K562 (cell line): Measurements from ENCODE around the gene GALNT18. TPM values are rescaled to one million over a fixed set of nuclear protein-coding genes. Genes with fewer than 3 reads are reported as not detected.

Source experiments
- ATAC-seq: fragments of 200-7000 bp; cut with Tn5 transposase; 3 replicates; pipeline ENCODE4 v1.9.1; 2020; ENCODE audit warnings: moderate library complexity
- BruUV-seq: library from RNA; stranded (reverse); fragments of 400-500 nt; replicated peaks from 2 replicates; lab custom pipeline; 2021; lab: Mats Ljungman, UMichigan
- CTCF ChIA-PET: fragments of 300-600 bp; formaldehyde crosslinking; extraction: SDS; loops from one replicate; lab custom pipeline; 2021; ENCODE audit warnings: low intra/inter-chr PET ratio; lab: Yijun Ruan, JAX
- POLR2A ChIA-PET: fragments of 300-600, 350-650 bp; sonication (Branson Sonifier 250); formaldehyde crosslinking; extraction: SDS; loops from one replicate; lab custom pipeline; 2021; ENCODE audit warnings: antibody characterized with exemption, inconsistent platforms; lab: Yijun Ruan, JAX
- DNase-seq, 4 experiments: peaks; one replicate each; pipeline versions ENCODE4 v3.0.0 to v3.0.0-alpha.2; 2011 to 2018; ENCODE audit warnings: low spot score in 3 of 4, mixed read lengths in 3 of 4; ENCODE audit errors: extremely low read depth in 1 of 4
- FAIRE-seq: peaks from 2 replicates; lab custom pipeline; 2011; peaks lifted over from hg19 to GRCh38; lab: Jason Lieb, UNC
- H2AFZ ChIP-seq: 2 replicates; pipeline ENCODE4 v1.6.0; 2011; ENCODE audit warnings: low read depth, low read length, control low read depth, inconsistent platforms
- H3K27ac ChIP-seq: fragments of 200-600 bp; 3 replicates; pipeline ENCODE4 v1.8.0; 2011; ENCODE audit warnings: low read depth, mild to moderate bottlenecking, control low read depth, inconsistent platforms, low read length, moderate library complexity, mixed read lengths; ENCODE audit errors: extremely low read depth
- H3K27me3 ChIP-seq, 2 experiments: fragments of 300-600 bp in 1 of 2; 2 replicates in 1 of 2; 3 replicates in 1 of 2; pipeline versions ENCODE4 v1.6.0 to v1.8.0; 2011; ENCODE audit warnings: inconsistent platforms in 2 of 2, low read length in 2 of 2, mild to moderate bottlenecking in 1 of 2, mixed read lengths in 1 of 2, moderate library complexity in 1 of 2; ENCODE audit not compliant: control insufficient read depth in 2 of 2, insufficient read depth in 2 of 2
- H3K36me3 ChIP-seq: fragments of 300-600 bp; 3 replicates; pipeline ENCODE4 v1.8.0; 2011; ENCODE audit warnings: mild to moderate bottlenecking, low read length, inconsistent platforms; ENCODE audit not compliant: control insufficient read depth, insufficient read depth
- H3K4me1 ChIP-seq, 2 experiments: fragments of 200-600 bp in 1 of 2; replicated peaks in 1 of 2; 2 replicates in 1 of 2; 3 replicates in 1 of 2; pipeline versions ENCODE4 v1.5.1 to v1.8.0; 2011; ENCODE audit warnings: inconsistent platforms in 2 of 2, low read length in 2 of 2, mild to moderate bottlenecking in 1 of 2, mixed read lengths in 1 of 2, moderate library complexity in 1 of 2; ENCODE audit not compliant: control insufficient read depth in 2 of 2, insufficient read depth in 2 of 2
- H3K4me2 ChIP-seq: 2 replicates; pipeline ENCODE4 v1.6.1; 2011; ENCODE audit warnings: low read length, control low read depth, inconsistent platforms, mixed read lengths; ENCODE audit not compliant: insufficient read depth
- H3K4me3 ChIP-seq: fragments of 200-600 bp; sonication (generic), shearing (Covaris generic); 2 replicates; pipeline ENCODE4 v1.5.1; 2016; ENCODE audit warnings: control low read depth, inconsistent platforms
- H3K79me2 ChIP-seq: fragments of 200-600 bp; 3 replicates; pipeline ENCODE4 v1.8.0; 2011; ENCODE audit warnings: low read length, inconsistent platforms; ENCODE audit not compliant: control insufficient read depth, insufficient read depth
- H3K9ac ChIP-seq, 2 experiments: 2 replicates each; pipeline versions ENCODE4 v1.6.0 to v1.6.1; 2011; ENCODE audit warnings: low read depth in 2 of 2, low read length in 2 of 2, control low read depth in 1 of 2, inconsistent platforms in 1 of 2, mild to moderate bottlenecking in 1 of 2, mixed read lengths in 1 of 2; ENCODE audit not compliant: insufficient read depth in 1 of 2
- H3K9me1 ChIP-seq: one replicate; pipeline ENCODE4 v1.6.0; 2011; ENCODE audit warnings: inconsistent platforms, mild to moderate bottlenecking, low read length, moderate library complexity; ENCODE audit not compliant: control insufficient read depth, insufficient read depth
- H3K9me3 ChIP-seq: replicated peaks from 2 replicates; pipeline ENCODE4 v1.5.1; 2011; ENCODE audit warnings: low read depth, low read length, inconsistent platforms; ENCODE audit not compliant: control insufficient read depth, insufficient read depth
- H4K20me1 ChIP-seq: replicated peaks from 2 replicates; pipeline ENCODE4 v1.6.1; 2011; ENCODE audit warnings: low read length, inconsistent platforms, mixed read lengths; ENCODE audit not compliant: control insufficient read depth, insufficient read depth
- FOSL1 ChIP-seq: fragments of 200-800 bp; sonication (Bioruptor generic); conservative IDR thresholded peaks from 2 replicates; pipeline ENCODE4 v1.6.1; 2016; ENCODE audit warnings: missing genetic modification characterization, missing compliant biosample characterization
- ZBTB8A ChIP-seq: fragments of 450-650 bp; IDR thresholded peaks from 2 replicates; pipeline ENCODE4 v1.6.1; 2018; ENCODE audit warnings: mild to moderate bottlenecking, moderate library complexity; ENCODE audit not compliant: partially characterized antibody
- ZNF436 ChIP-seq: fragments of 250-450, 450-650 bp; sonication (Bioruptor Pico); formaldehyde crosslinking; IDR thresholded peaks from 2 replicates; pipeline ENCODE4 v1.7.0; 2020; ENCODE audit warnings: mild to moderate bottlenecking
- WGBS: fragments of 100-300 bp; shearing (Covaris generic); methylation state at CpG from one replicate; pipeline ENCODE4 v1.1.6; 2016; ENCODE audit warnings: low coverage, mixed read lengths; ENCODE audit not compliant: insufficient coverage; ENCODE audit errors: missing lambda C conversion rate; 5-methylcytosine and 5-hydroxymethylcytosine counted together
- in situ Hi-C: fragments of 300-500 bp; cut with MboI; formaldehyde crosslinking; loops from 4 replicates; pipeline ENCODE4 v1.15.0; 2018; ENCODE audit warnings: inconsistent platforms, mixed read lengths
- intact Hi-C: fragments of 100-400 bp; cut with micrococcal nuclease; formaldehyde crosslinking; loops from 2 replicates; pipeline ENCODE4 v1.14.2; 2022
- polyA plus RNA-seq, 8 experiments: library from polyadenylated mRNA; depleted of rRNA in 4 of 8; stranded (reverse) in 5 of 8; unstranded in 3 of 8; fragments of >200 nt; fragmentation: Nextera tagmentation in 2 of 8; fragmentation: Illumina TruSeq in 1 of 8; extraction: Ambion mirVana in 2 of 8; extraction: Trizol in 1 of 8; gene quantifications; 2 replicates each; pipeline versions ENCODE4 v1.2.1 to v1.2.3, GENCODE V29; 2011 to 2014; ENCODE audit warnings: inconsistent platforms in 1 of 8, missing spikeins in 1 of 8
- total RNA-seq, 7 experiments: library from RNA; depleted of rRNA in 6 of 7; stranded (reverse); fragments of >200 nt in 6 of 7; fragmentation: Illumina TruSeq in 2 of 7; extraction: Trizol in 2 of 7; gene quantifications; 2 replicates each; pipeline versions ENCODE4 v1.2.1 to v1.2.3, GENCODE V29; 2011 to 2021; ENCODE audit warnings: low replicate concordance in 1 of 7
- TF ChIP-seq, protein P1 (sequence below): sonication (generic); formaldehyde crosslinking; IDR thresholded peaks from 2 replicates; pipeline ENCODE4 v1.8.1; 2023; ENCODE audit warnings: mild to moderate bottlenecking, missing genetic modification reagents

The GALNT18 gene
- total and polyA plus RNA-seq, 9 of the 15 experiments (the other 6 are each of a cell fraction or from before 2014, with no cell fraction given), result not detected

- TF ChIP-seq, protein P1, sequence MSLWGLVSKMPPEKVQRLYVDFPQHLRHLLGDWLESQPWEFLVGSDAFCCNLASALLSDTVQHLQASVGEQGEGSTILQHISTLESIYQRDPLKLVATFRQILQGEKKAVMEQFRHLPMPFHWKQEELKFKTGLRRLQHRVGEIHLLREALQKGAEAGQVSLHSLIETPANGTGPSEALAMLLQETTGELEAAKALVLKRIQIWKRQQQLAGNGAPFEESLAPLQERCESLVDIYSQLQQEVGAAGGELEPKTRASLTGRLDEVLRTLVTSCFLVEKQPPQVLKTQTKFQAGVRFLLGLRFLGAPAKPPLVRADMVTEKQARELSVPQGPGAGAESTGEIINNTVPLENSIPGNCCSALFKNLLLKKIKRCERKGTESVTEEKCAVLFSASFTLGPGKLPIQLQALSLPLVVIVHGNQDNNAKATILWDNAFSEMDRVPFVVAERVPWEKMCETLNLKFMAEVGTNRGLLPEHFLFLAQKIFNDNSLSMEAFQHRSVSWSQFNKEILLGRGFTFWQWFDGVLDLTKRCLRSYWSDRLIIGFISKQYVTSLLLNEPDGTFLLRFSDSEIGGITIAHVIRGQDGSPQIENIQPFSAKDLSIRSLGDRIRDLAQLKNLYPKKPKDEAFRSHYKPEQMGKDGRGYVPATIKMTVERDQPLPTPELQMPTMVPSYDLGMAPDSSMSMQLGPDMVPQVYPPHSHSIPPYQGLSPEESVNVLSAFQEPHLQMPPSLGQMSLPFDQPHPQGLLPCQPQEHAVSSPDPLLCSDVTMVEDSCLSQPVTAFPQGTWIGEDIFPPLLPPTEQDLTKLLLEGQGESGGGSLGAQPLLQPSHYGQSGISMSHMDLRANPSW (CRISPR knock-in tag), result no peak
- TF ChIP-seq, all 486 proteins: peak for 0
Observed at GRCh38 chr11:11528986-11529385, 92.8 kb downstream of the GALNT18 start (continued).

DNA sequence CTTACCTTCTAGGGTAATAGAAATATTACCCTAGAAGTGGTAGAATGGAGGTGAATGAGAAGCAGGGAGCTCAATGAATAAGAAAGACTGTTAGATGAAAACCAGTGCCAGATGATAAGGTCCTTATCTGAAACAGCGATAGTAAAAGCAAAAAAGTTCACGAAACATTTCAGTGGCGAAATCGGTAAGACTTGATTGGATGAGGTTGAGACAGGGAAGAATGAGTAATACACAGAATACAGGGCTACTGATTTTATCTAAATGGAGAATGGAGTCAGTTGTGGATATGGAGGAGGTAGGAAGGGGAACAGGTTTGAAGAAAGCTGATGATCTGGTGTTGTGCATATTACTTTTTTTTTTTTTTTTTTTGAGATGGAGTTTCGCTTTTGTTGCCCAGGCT lies 96.5 kb downstream of the GALNT18 start:
- no peaks in the 10 kb centered on the region for H3K9me1 ChIP-seq
- 0% methylated on average over 5 of the region's 5 CpGs for WGBS
- no peak for ATAC-seq
- FAIRE-seq, result no peak
- ChIA-PET POLR2A (interaction anchor here (0.6 to 1.3 kb wide), 2 partner anchors 9 to 132 kb away, joined by 3 to 4 read pairs; no protein-coding TSS in a partner anchor), CTCF (no interaction called here)
- no peak overlapping the region for H3K4me2 ChIP-seq
- no TSS peak for BruUV-seq
- in situ Hi-C loops (no loop called here), intact Hi-C loops (no loop called here)
- no peak for DNase-seq
- no peaks in the 10 kb centered on the region for H3K36me3 ChIP-seq
- no peak overlapping the region for H3K9ac ChIP-seq
- H3K9me3 ChIP-seq, result no peaks in the 10 kb centered on the region
- H3K4me1 ChIP-seq, result no peaks in the 10 kb centered on the region
- no peak overlapping the region for H3K4me3 ChIP-seq
- no peak overlapping the region for H3K27ac ChIP-seq
- H4K20me1 ChIP-seq, result no peaks in the 10 kb centered on the region
- H3K27me3 ChIP-seq, result peaks cover 4 to 23% of the 10 kb centered on the region in 2 experiments; a peak in 3 of 5 replicates
- H3K79me2 ChIP-seq, result no peaks in the 10 kb centered on the region
- H2AFZ ChIP-seq, result no peak overlapping the region
- TF ChIP-seq ZBTB8A (no peak), FOSL1 (tag) (0 out of 2 replicates have a peak, but pooled peaks have one; percentile 29), ZNF436 (CRISPR knock-in tag) (no peak)
